ENCODE data around the gene SLC45A3.

DNA sequence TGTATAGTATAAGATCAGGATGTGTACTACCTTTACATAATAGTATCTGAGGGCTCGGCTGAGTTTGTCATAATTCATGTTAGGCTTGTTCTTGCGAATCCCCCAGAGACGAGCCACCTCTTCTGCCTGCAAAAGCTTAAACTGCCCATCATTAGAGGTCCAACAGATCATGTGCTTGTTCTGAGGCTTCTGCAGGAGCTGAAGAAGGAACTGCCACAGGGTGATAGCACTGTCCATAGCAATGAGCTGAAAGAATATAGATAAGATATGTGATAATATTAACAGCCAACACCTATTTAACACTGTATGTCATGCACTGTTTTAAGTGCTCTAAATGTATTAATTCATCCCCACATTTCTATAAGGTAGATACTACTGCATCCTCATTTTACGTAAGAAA is 56.7 kb downstream of the SLC45A3 start:
- TF ChIP-seq, protein P1, sequence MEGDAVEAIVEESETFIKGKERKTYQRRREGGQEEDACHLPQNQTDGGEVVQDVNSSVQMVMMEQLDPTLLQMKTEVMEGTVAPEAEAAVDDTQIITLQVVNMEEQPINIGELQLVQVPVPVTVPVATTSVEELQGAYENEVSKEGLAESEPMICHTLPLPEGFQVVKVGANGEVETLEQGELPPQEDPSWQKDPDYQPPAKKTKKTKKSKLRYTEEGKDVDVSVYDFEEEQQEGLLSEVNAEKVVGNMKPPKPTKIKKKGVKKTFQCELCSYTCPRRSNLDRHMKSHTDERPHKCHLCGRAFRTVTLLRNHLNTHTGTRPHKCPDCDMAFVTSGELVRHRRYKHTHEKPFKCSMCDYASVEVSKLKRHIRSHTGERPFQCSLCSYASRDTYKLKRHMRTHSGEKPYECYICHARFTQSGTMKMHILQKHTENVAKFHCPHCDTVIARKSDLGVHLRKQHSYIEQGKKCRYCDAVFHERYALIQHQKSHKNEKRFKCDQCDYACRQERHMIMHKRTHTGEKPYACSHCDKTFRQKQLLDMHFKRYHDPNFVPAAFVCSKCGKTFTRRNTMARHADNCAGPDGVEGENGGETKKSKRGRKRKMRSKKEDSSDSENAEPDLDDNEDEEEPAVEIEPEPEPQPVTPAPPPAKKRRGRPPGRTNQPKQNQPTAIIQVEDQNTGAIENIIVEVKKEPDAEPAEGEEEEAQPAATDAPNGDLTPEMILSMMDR (IDR thresholded peaks at IDR 0.05 in 4 of 5, conservative IDR thresholded peaks at IDR 0.05 in 1 of 5): no peak
- TF ChIP-seq POLR2A (IDR thresholded peaks at IDR 0.05): no peak
